Suprapubic skin (tissue), 4 donors: Measurements from ENCODE around the gene NBAS.

ENCODE experiments used
- CTCF ChIP-seq, 2 donors: fragments of 200-600 bp in 1 of 2; fragments of 450-650 bp in 1 of 2; sonication (generic) in 1 of 2; IDR thresholded peaks; one replicate each; pipeline ENCODE4 v1.5.1; 2016 to 2019; ENCODE audit warnings: antibody characterized with exemption in 2 of 2, mild to moderate bottlenecking in 1 of 2, moderate library complexity in 1 of 2
- EP300 ChIP-seq: sonication (generic); formaldehyde crosslinking; IDR thresholded peaks from one replicate; pipeline ENCODE4 v1.6.1; 2017; ENCODE audit warnings: antibody characterized with exemption
- POLR2A ChIP-seq, 2 donors: fragments of 450-650 bp; IDR thresholded peaks; one replicate each; pipeline ENCODE4 v1.6.1; 2017; ENCODE audit warnings: antibody characterized with exemption in 2 of 2, mild to moderate bottlenecking in 2 of 2, moderate library complexity in 2 of 2
- POLR2AphosphoS5 ChIP-seq, 3 donors: sonication (generic); formaldehyde crosslinking; IDR thresholded peaks; one replicate each; pipeline ENCODE4 v1.6.1; 2017; ENCODE audit warnings: antibody characterized with exemption in 3 of 3

- no peak for TF ChIP-seq CTCF (IDR thresholded peaks at IDR 0.05)
- TF ChIP-seq EP300: no peak
- no peak for TF ChIP-seq POLR2A (IDR thresholded peaks at IDR 0.05)
- TF ChIP-seq POLR2AphosphoS5 (IDR thresholded peaks at IDR 0.05): no peak
Measured at GRCh38 chr2:15389895-15390294, 171.2 kb downstream of the NBAS start.
